H1 (cell line): ENCODE data around the gene ENPP3. TPM values are rescaled to one million over a fixed set of nuclear protein-coding genes. Genes with fewer than 3 reads are reported as not detected.

ENCODE experiments used
- CTCF ChIA-PET: fragments of 300-600 bp; sonication (Branson Sonifier 250); formaldehyde crosslinking; loops from one replicate; lab custom pipeline; 2021; ENCODE audit not compliant: partially characterized antibody; lab: Charles Lee
- POLR2A ChIA-PET: fragments of 300-600 bp; sonication (Branson Sonifier 250); formaldehyde crosslinking; loops from one replicate; lab custom pipeline; 2021; ENCODE audit warnings: inconsistent platforms; ENCODE audit not compliant: partially characterized antibody; lab: Charles Lee
- DNase-seq, 2 experiments: peaks; one replicate each; pipeline versions ENCODE4 v3.0.0 to v3.0.0-alpha.2; 2010 to 2022; ENCODE audit warnings: low spot score in 2 of 2, low read depth in 1 of 2, mixed read lengths in 1 of 2
- FAIRE-seq: peaks from 2 replicates; lab custom pipeline; 2011; peaks lifted over from hg19 to GRCh38; lab: Jason Lieb, UNC
- H2AFZ ChIP-seq: 2 replicates; pipeline ENCODE4 v1.8.1; 2012; ENCODE audit warnings: low read length, inconsistent platforms
- H2AK5ac ChIP-seq: 2 replicates; pipeline ENCODE4 v1.6.1; 2013; ENCODE audit warnings: low read depth, low read length
- H2BK120ac ChIP-seq: replicated peaks from 2 replicates; pipeline ENCODE3; 2013; ENCODE audit warnings: low read depth, low read length, inconsistent platforms
- H2BK12ac ChIP-seq: 2 replicates; pipeline ENCODE4 v1.6.1; 2013; ENCODE audit warnings: low read depth, low read length
- H2BK15ac ChIP-seq: 2 replicates; pipeline ENCODE4 v1.6.1; 2013; ENCODE audit warnings: low read length
- H2BK20ac ChIP-seq: 2 replicates; pipeline ENCODE4 v1.6.1; 2013; ENCODE audit warnings: low read length
- H2BK5ac ChIP-seq: 2 replicates; pipeline ENCODE4 v1.6.1; 2013; ENCODE audit warnings: low read depth, low read length
- H3K14ac ChIP-seq: 2 replicates; pipeline ENCODE4 v1.6.1; 2013; ENCODE audit warnings: inconsistent platforms; ENCODE audit not compliant: insufficient read length
- H3K18ac ChIP-seq: 2 replicates; pipeline ENCODE4 v1.6.1; 2013; ENCODE audit warnings: low read length; ENCODE audit errors: extremely low read depth
- H3K23ac ChIP-seq: 2 replicates; pipeline ENCODE4 v1.6.1; 2013; ENCODE audit warnings: inconsistent platforms; ENCODE audit not compliant: insufficient read length
- H3K23me2 ChIP-seq: 2 replicates; pipeline ENCODE4 v1.6.1; 2013; ENCODE audit warnings: low read depth, low read length
- H3K27ac ChIP-seq: 2 replicates; pipeline ENCODE4 v1.6.1; 2011; ENCODE audit warnings: low read depth, low read length, inconsistent platforms
- H3K27me3 ChIP-seq, 4 experiments: replicated peaks in 1 of 4; 1 replicate in 1 of 4; 2 replicates in 3 of 4; pipeline versions ENCODE4 v1.6.1 to v1.8.1; 2011 to 2013; ENCODE audit warnings: low read length in 3 of 4, mild to moderate bottlenecking in 3 of 4, inconsistent platforms in 2 of 4, mixed read lengths in 2 of 4, moderate library complexity in 1 of 4; ENCODE audit not compliant: control insufficient read depth in 3 of 4, insufficient read depth in 3 of 4; ENCODE audit errors: extremely low read depth in 1 of 4
- H3K36me3 ChIP-seq, 4 experiments: 2 replicates each; pipeline versions ENCODE4 v1.6.1 to v1.8.1; 2011 to 2013; ENCODE audit warnings: mild to moderate bottlenecking in 4 of 4, low read length in 3 of 4, moderate library complexity in 2 of 4, control low read depth in 1 of 4, inconsistent platforms in 1 of 4; ENCODE audit not compliant: insufficient read depth in 4 of 4, control insufficient read depth in 2 of 4
- H3K4ac ChIP-seq: replicated peaks from 2 replicates; pipeline ENCODE3; 2013; ENCODE audit warnings: low read length, low read depth, mixed read lengths, inconsistent platforms; ENCODE audit not compliant: insufficient read length
- H3K4me1 ChIP-seq, 4 experiments: replicated peaks in 1 of 4; 1 replicate in 1 of 4; 2 replicates in 3 of 4; pipeline versions ENCODE4 v1.6.1 to v1.8.1; 2011 to 2013; ENCODE audit warnings: low read length in 3 of 4, inconsistent platforms in 2 of 4, mixed read lengths in 1 of 4; ENCODE audit not compliant: insufficient read depth in 4 of 4, control insufficient read depth in 3 of 4
- H3K4me2 ChIP-seq, 2 experiments: 2 replicates each; pipeline versions ENCODE4 v1.6.1 to v1.8.1; 2011 to 2013; ENCODE audit warnings: low read depth in 2 of 2, low read length in 2 of 2, control low read depth in 1 of 2, inconsistent platforms in 1 of 2, mild to moderate bottlenecking in 1 of 2; ENCODE audit not compliant: insufficient read depth in 1 of 2
- H3K4me3 ChIP-seq, 4 experiments: fragments of 200-600, 300-600 bp in 1 of 4; sonication (generic), shearing (Covaris generic), sonication (Bioruptor Twin) in 1 of 4; 2 replicates each; pipeline versions ENCODE4 v1.5.1 to v1.8.1; 2011 to 2016; ENCODE audit warnings: low read length in 4 of 4, low read depth in 3 of 4, control low read depth in 2 of 4, inconsistent platforms in 2 of 4, mild to moderate bottlenecking in 2 of 4, mixed read lengths in 1 of 4, moderate library complexity in 1 of 4; ENCODE audit not compliant: insufficient read depth in 2 of 4; ENCODE audit errors: extremely low read depth in 1 of 4
- H3K56ac ChIP-seq: replicated peaks from 2 replicates; pipeline ENCODE3; 2013; ENCODE audit warnings: low read depth, mild to moderate bottlenecking, mixed read lengths, low read length, inconsistent platforms; ENCODE audit not compliant: insufficient read length
- H3K79me1 ChIP-seq: 2 replicates; pipeline ENCODE4 v1.6.1; 2013; ENCODE audit warnings: low read depth, low read length, control low read depth
- H3K79me2 ChIP-seq, 2 experiments: 2 replicates each; pipeline versions ENCODE4 v1.6.1 to v1.8.1; 2012 to 2013; ENCODE audit warnings: low read length in 2 of 2, mild to moderate bottlenecking in 2 of 2, inconsistent platforms in 1 of 2; ENCODE audit not compliant: insufficient read depth in 2 of 2, control insufficient read depth in 1 of 2
- H3K9ac ChIP-seq, 4 experiments: replicated peaks in 1 of 4; 1 replicate in 1 of 4; 2 replicates in 3 of 4; pipeline versions ENCODE4 v1.6.1 to v1.8.1; 2011 to 2013; ENCODE audit warnings: low read depth in 3 of 4, low read length in 3 of 4, control low read depth in 2 of 4, mild to moderate bottlenecking in 2 of 4, moderate library complexity in 2 of 4, inconsistent platforms in 1 of 4; ENCODE audit errors: extremely low read depth in 1 of 4
- H3K9me3 ChIP-seq, 2 experiments: 2 replicates each; pipeline versions ENCODE4 v1.6.1 to v1.8.1; 2012 to 2013; ENCODE audit warnings: mild to moderate bottlenecking in 2 of 2, moderate library complexity in 2 of 2, control low read depth in 1 of 2, inconsistent platforms in 1 of 2, low read depth in 1 of 2, low read length in 1 of 2, mixed read lengths in 1 of 2; ENCODE audit not compliant: insufficient read depth in 2 of 2
- H4K20me1 ChIP-seq, 2 experiments: replicated peaks in 1 of 2; 2 replicates each; pipeline versions ENCODE3 to v1.8.1; 2011 to 2013; ENCODE audit warnings: inconsistent platforms in 2 of 2, low read length in 2 of 2, mild to moderate bottlenecking in 1 of 2; ENCODE audit not compliant: insufficient read depth in 2 of 2, control insufficient read depth in 1 of 2
- H4K5ac ChIP-seq: 2 replicates; pipeline ENCODE4 v1.6.1; 2013; ENCODE audit warnings: low read length, low read depth, mixed read lengths, inconsistent platforms; ENCODE audit not compliant: insufficient read length
- H4K8ac ChIP-seq: 2 replicates; pipeline ENCODE4 v1.8.0; 2013; ENCODE audit warnings: mild to moderate bottlenecking, moderate library complexity, low read length, inconsistent platforms; ENCODE audit not compliant: insufficient read depth; ENCODE audit errors: extremely low read depth
- H4K91ac ChIP-seq: replicated peaks from 2 replicates; pipeline ENCODE3; 2013; ENCODE audit warnings: low read length, mixed read lengths, inconsistent platforms; ENCODE audit not compliant: insufficient read length
- KDM4A ChIP-seq: IDR thresholded peaks from one replicate; pipeline ENCODE4 v1.7.1; 2012; ENCODE audit warnings: low read depth, mild to moderate bottlenecking, moderate library complexity, low read length, inconsistent platforms; ENCODE audit not compliant: severe bottlenecking
- ZNF274 ChIP-seq: IDR thresholded peaks from 2 replicates; pipeline ENCODE4 v1.7.0; 2012; ENCODE audit warnings: low read length, borderline replicate concordance; ENCODE audit errors: extremely low read depth
- WGBS, 2 experiments: shearing (Covaris generic) in 1 of 2; methylation state at CpG; one replicate each; pipeline versions ENCODE4 v1.1.6 to v1.1.7; 2013 to 2015; ENCODE audit warnings: low lambda C conversion rate in 2 of 2, mixed read lengths in 2 of 2, inconsistent platforms in 1 of 2, low coverage in 1 of 2, missing lambda C conversion rate in 1 of 2; ENCODE audit not compliant: insufficient replicate concordance in 2 of 2, insufficient coverage in 1 of 2, insufficient read length in 1 of 2; ENCODE audit errors: extremely low coverage in 1 of 2, missing lambda C conversion rate in 1 of 2; 5-methylcytosine and 5-hydroxymethylcytosine counted together
- polyA plus RNA-seq, 7 experiments: library from polyadenylated mRNA; depleted of rRNA in 3 of 7; stranded (reverse) in 5 of 7; unstranded in 2 of 7; fragments of >200 nt in 5 of 7; fragments of 200-250 nt in 2 of 7; gene quantifications; 1 replicate in 5 of 7; 2 replicates in 1 of 7; 4 replicates in 1 of 7; pipeline versions ENCODE4 v1.2.1 to v1.2.3, GENCODE V29; 2011 to 2013; ENCODE audit warnings: missing spikeins in 2 of 7, mixed read lengths in 2 of 7
- total RNA-seq: library from RNA; stranded (reverse); fragmentation: NEBNext Ultra II Directional; extraction: Animal tissue kit (Norgen Biotek cat#: 25700); gene quantifications from 2 replicates; pipeline ENCODE4 v1.2.1, GENCODE V29; 2021
- TF ChIP-seq, protein P1 (sequence below): IDR thresholded peaks from 2 replicates; pipeline ENCODE4 v1.6.1; 2011; ENCODE audit warnings: low read depth, mild to moderate bottlenecking, low read length; ENCODE audit not compliant: insufficient read depth
- TF ChIP-seq, protein P2 (sequence below): IDR thresholded peaks from 2 replicates; pipeline ENCODE4 v1.6.1; 2011; ENCODE audit warnings: low read length, improper control_type of control experiment

ENPP3 gene
- total and polyA plus RNA-seq, 2 of the 8 experiments (the other 6 are each of a cell fraction or from before 2014, with no cell fraction given) = 0.11 TPM; not detected in 1

DNA sequence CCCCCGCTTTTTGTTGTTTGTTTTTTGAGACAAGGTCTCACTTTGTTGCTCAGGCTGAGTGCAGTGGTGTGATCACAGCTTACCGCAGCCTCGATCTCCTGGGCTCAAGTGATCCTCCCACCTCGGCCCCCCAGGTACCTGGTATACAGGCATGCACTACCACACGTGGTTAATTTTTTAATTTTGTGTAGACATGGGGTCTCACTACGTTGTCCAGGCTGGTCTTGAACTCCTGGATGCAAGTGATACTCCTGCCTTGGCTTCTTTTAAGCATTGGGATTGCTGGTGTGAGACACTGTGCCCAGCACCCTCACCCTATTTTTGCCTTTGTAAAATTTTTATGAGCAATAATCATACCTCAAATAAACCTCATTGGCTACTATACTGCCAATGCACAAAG is 5.5 kb downstream of the ENPP3 start:
- Histone ChIP-seq H3K18ac (no peak overlapping the region), H2BK20ac (no peak overlapping the region), H4K20me1 (no peaks in the 10 kb centered on the region), H3K9ac (no peak overlapping the region), H3K4me3 (no peak overlapping the region), H4K91ac (no peak overlapping the region), H2BK120ac (no peak overlapping the region), H3K4me2 (no peak overlapping the region), H3K4me1 (no peaks in the 10 kb centered on the region), H2BK15ac (no peak overlapping the region), H3K56ac (no peak overlapping the region), H3K23me2 (peaks cover 2% of the 10 kb centered on the region; the same call in 1 of the 2 replicates), H3K9me3 (no peaks in the 10 kb centered on the region), H3K79me2 (no peaks in the 10 kb centered on the region), H2BK5ac (no peak overlapping the region), H3K27ac (no peak overlapping the region), H3K79me1 (no peaks in the 10 kb centered on the region), H2AK5ac (no peak overlapping the region), H2BK12ac (no peak overlapping the region), H3K14ac (no peak overlapping the region), H4K5ac (no peak overlapping the region), H3K27me3 (no peaks in the 10 kb centered on the region), H3K36me3 (no peaks in the 10 kb centered on the region), H3K23ac (no peak overlapping the region), H3K4ac (no peak overlapping the region), H4K8ac (no peak overlapping the region), H2AFZ (no peak overlapping the region)
- 88% methylated on average over 6 of the region's 6 CpGs; no CpG with 5 or more reads in 1 of the 2 experiments for WGBS, 2 experiments
- ChIA-PET CTCF (no interaction called here), POLR2A (no interaction called here)
- no peak for DNase-seq
- no peak for FAIRE-seq
- TF ChIP-seq, protein P1, sequence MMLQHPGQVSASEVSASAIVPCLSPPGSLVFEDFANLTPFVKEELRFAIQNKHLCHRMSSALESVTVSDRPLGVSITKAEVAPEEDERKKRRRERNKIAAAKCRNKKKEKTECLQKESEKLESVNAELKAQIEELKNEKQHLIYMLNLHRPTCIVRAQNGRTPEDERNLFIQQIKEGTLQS = no peak
- TF ChIP-seq KDM4A (no peak), ZNF274 (no peak)
- TF ChIP-seq, protein P2, sequence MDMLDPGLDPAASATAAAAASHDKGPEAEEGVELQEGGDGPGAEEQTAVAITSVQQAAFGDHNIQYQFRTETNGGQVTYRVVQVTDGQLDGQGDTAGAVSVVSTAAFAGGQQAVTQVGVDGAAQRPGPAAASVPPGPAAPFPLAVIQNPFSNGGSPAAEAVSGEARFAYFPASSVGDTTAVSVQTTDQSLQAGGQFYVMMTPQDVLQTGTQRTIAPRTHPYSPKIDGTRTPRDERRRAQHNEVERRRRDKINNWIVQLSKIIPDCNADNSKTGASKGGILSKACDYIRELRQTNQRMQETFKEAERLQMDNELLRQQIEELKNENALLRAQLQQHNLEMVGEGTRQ = no peak
